PFSK-1 (cell line): ENCODE results near the gene TMEM182.

ENCODE experiments used
- POLR2AphosphoS5 ChIP-seq: IDR thresholded peaks from 2 replicates; pipeline ENCODE4 v1.6.1; 2012; ENCODE audit warnings: low read depth, mild to moderate bottlenecking, control low read depth, low read length, moderate library complexity
- SIN3A ChIP-seq: IDR thresholded peaks from 2 replicates; pipeline ENCODE4 v1.6.1; 2012; ENCODE audit warnings: mild to moderate bottlenecking, low read length, moderate library complexity, borderline replicate concordance; ENCODE audit not compliant: insufficient read depth
- TAF1 ChIP-seq: IDR thresholded peaks from 2 replicates; pipeline ENCODE4 v1.6.1; 2012; ENCODE audit warnings: low read length, control low read depth, borderline replicate concordance; ENCODE audit not compliant: insufficient read depth

DNA sequence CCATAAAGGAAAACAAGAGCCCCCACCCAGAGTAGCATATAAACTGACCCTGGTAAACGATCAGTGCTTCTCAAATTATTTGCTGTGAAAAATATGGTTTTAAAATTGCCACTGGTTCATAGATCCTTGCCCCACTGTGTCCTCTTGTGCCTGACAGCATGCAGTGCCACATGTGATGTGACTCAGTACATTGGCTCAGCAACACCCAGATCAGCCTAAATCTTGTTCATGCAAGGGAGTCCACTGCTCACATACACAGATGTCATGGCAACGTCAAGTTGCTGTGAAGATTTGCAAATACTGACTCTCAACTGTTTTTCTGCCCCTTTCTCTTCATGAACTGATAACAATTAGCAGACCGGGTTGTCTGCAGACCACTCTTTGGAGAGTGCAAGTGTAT is 91.0 kb downstream of the TMEM182 start:
- TF ChIP-seq SIN3A (no peak), POLR2AphosphoS5 (no peak), TAF1 (no peak)
